Pancreas (tissue), 10 donors: ENCODE measurements around the gene PEX7. TPM values are rescaled to one million over a fixed set of nuclear protein-coding genes. Genes with fewer than 3 reads are reported as not detected.
"Not testable (repeated sequence)": the region's sequence is repeated elsewhere in the genome, so short reads cannot be mapped to it uniquely, and the experiment has no call there.

Source experiments
- ATAC-seq, 4 donors: fragments of 200-7000 bp; cut with Tn5 transposase; one replicate each; pipeline versions ENCODE4 v1.8.0 to v1.9.1; 2020; ENCODE audit warnings: mild to moderate bottlenecking in 4 of 4, moderate library complexity in 4 of 4
- DNase-seq, 6 donors: peaks; one replicate each; pipeline ENCODE4 v3.0.0-alpha.2; 2020
- FAIRE-seq: peaks from 2 replicates; lab custom pipeline; 2012; peaks lifted over from hg19 to GRCh38; lab: Jason Lieb, UNC
- H3K27ac ChIP-seq, 4 donors: fragments of 200-600 bp; sonication (generic); 1 replicate in 3 of 4; 2 replicates in 1 of 4; pipeline versions ENCODE4 v1.5.0 to v1.8.0; 2020
- H3K27me3 ChIP-seq, 4 donors: fragments of 200-600 bp; one replicate each; pipeline ENCODE4 v1.8.0; 2021
- H3K36me3 ChIP-seq, 3 donors: fragments of 200-600 bp; sonication (generic) in 1 of 3; one replicate each; pipeline versions ENCODE4 v1.5.0 to v1.8.0; 2020 to 2021
- H3K4me1 ChIP-seq, 3 donors: fragments of 200-600 bp; one replicate each; pipeline ENCODE4 v1.8.0; 2021
- H3K4me3 ChIP-seq, 4 donors: fragments of 200-600 bp; sonication (generic) in 2 of 4; one replicate each; pipeline versions ENCODE4 v1.5.0 to v1.8.0; 2020 to 2021
- H3K9me3 ChIP-seq, 4 donors: fragments of 200-600 bp; one replicate each; pipeline ENCODE4 v1.8.0; 2021
- CTCF ChIP-seq, 4 donors: fragments of 200-600 bp; sonication (generic) in 3 of 4; IDR thresholded peaks; one replicate each; pipeline versions ENCODE4 v1.5.0 to v1.8.0; 2021; ENCODE audit warnings: antibody characterized with exemption in 4 of 4
- WGBS, 2 donors: extraction: QIAGEN DNeasy Blood & Tissue Kit; methylation state at CpG; one replicate each; pipeline ENCODE4 v1.1.7; 2013; 5-methylcytosine and 5-hydroxymethylcytosine counted together
- intact Hi-C, 3 donors: fragments of 100-400 bp; cut with DNase I; formaldehyde crosslinking; loops; one replicate each; pipeline versions ENCODE4 v1.11.1 to v1.14.2; 2022
- polyA plus RNA-seq, 2 donors: library from polyadenylated mRNA; stranded (reverse); fragments of 200-250 nt; gene quantifications; one replicate each; pipeline ENCODE4 v1.2.3, GENCODE V29; 2013
- total RNA-seq, 6 donors: library from RNA; stranded (reverse); fragmentation: NEBNext Ultra II Directional in 4 of 6; extraction: Animal tissue kit (Norgen Biotek cat#: 25700) in 4 of 6; gene quantifications; one replicate each; pipeline versions ENCODE4 v1.2.1 to v1.2.4, GENCODE V29; 2021 to 2023
- donor health status: healthy with polysubstance abuse.
- donor health status: DM: no; HTN: no; CAD: no; lungs with moderate emphysema.
- donor health status: DM: no; HTN: no; CAD: no.
- donor health status: control.
- donor health status: control.
- donor health status: Bipolar disorder and iron deficiency.
- donor health status: DM: yes; HTN: yes; CAD: no.
- donor health status: DM: no; HTN: no; CAD: no.
- donor health status: DM: no; HTN: no; CAD: no.
- donor health status: DM: yes; HTN: yes; CAD: no.

Gene PEX7
- total and polyA plus RNA-seq, 8 donors = 3.9 to 9.3 (median 6.8) TPM

GRCh38 chr6:136784910-136785746, 37.3 kb upstream of the PEX7 start:
- intact Hi-C loops = no loop called here
- peaks cover 18 to 59% (median 42%) of the 10 kb centered on the region in 3 donors for H3K4me1 ChIP-seq
- DNase-seq = peak in 4 of 6 donors; percentile 40 to 62 (median 52)
- ATAC-seq = peak; percentile 45 to 67 (median 55)
- H3K9me3 ChIP-seq = no peaks in the 10 kb centered on the region
- peak overlapping the region in 1 of 4 donors; percentile 18 for H3K4me3 ChIP-seq
- H3K36me3 ChIP-seq = no peaks in the 10 kb centered on the region
- no peak for TF ChIP-seq CTCF (IDR thresholded peaks at IDR 0.05)
- H3K27me3 ChIP-seq = no peaks in the 10 kb centered on the region
- FAIRE-seq = no peak
- 33 to 38% methylated on average over 10 of the region's 10 CpGs for WGBS, 2 donors
- peak overlapping the region in 2 of 4 donors; percentile 22 to 41 for H3K27ac ChIP-seq

- Histone ChIP-seq H3K4me1 (peaks cover 18 to 53% (median 42%) of the 10 kb centered on the region in 3 donors), H3K36me3 (no peaks in the 10 kb centered on the region), H3K27ac (peak overlapping the region in 1 of 4 donors; percentile 0), H3K4me3 (no peak overlapping the region), H3K9me3 (no peaks in the 10 kb centered on the region), H3K27me3 (no peaks in the 10 kb centered on the region)
- WGBS, 2 donors = 70 to 75% methylated on average over 6 of the region's 6 CpGs
- ATAC-seq = no peak
- TF ChIP-seq CTCF (IDR thresholded peaks at IDR 0.05) = no peak
- DNase-seq = no peak
- intact Hi-C loops = no loop called here
- FAIRE-seq = no peak
These were observed 35.7 kb upstream of the PEX7 start for GRCh38 chr6:136786658-136787057.

- no peak for DNase-seq
- ATAC-seq = no peak
- peak overlapping the region in 2 of 4 donors; percentile 29 to 99 for H3K27ac ChIP-seq
- H3K36me3 ChIP-seq = no peaks in the 10 kb centered on the region
- TF ChIP-seq CTCF (IDR thresholded peaks at IDR 0.05) = no peak
- peak overlapping the region in 2 of 4 donors; percentile 86 to 91 for H3K4me3 ChIP-seq
- intact Hi-C loops = no loop called here
- no peaks in the 10 kb centered on the region for H3K9me3 ChIP-seq
- WGBS, 2 donors = 51 to 57% methylated on average over 4 of the region's 4 CpGs
- peaks cover 18 to 46% (median 39%) of the 10 kb centered on the region in 3 donors for H3K4me1 ChIP-seq
- H3K27me3 ChIP-seq = no peaks in the 10 kb centered on the region
- no peak for FAIRE-seq
These were observed 34.7 kb upstream of the PEX7 start for GRCh38 chr6:136787726-136788068.

- Histone ChIP-seq H3K9me3 (no peaks in the 10 kb centered on the region), H3K36me3 (no peaks in the 10 kb centered on the region), H3K27me3 (no peaks in the 10 kb centered on the region), H3K4me3 (peak overlapping the region in 2 of 4 donors; percentile 86 to 91), H3K27ac (peak overlapping the region in 2 of 4 donors; percentile 29 to 99), H3K4me1 (peaks cover 18 to 40% (median 37%) of the 10 kb centered on the region in 3 donors)
- ATAC-seq (no peak), FAIRE-seq (no peak), DNase-seq (no peak)
- intact Hi-C loops = no loop called here
- TF ChIP-seq CTCF (IDR thresholded peaks at IDR 0.05) = no peak
- WGBS, 2 donors = 48 to 66% methylated on average over 7 of the region's 7 CpGs
These were observed 34.1 kb upstream of the PEX7 start for GRCh38 chr6:136788069-136788902.

- WGBS, 2 donors = 32 to 40% methylated on average over 3 of the region's 3 CpGs
- DNase-seq, ATAC-seq, H3K36me3 ChIP-seq, H3K9me3 ChIP-seq, FAIRE-seq, H3K27me3 ChIP-seq, intact Hi-C loops: not testable (repeated sequence)
- Histone ChIP-seq H3K4me1 (peaks cover 13 to 38% (median 27%) of the 10 kb centered on the region in 3 donors), H3K27ac (peak overlapping the region in 2 of 4 donors; percentile 98 to 99), H3K4me3 (peak overlapping the region in 3 of 4 donors; percentile 5 to 91 (median 86))
These were observed 33.0 kb upstream of the PEX7 start for GRCh38 chr6:136789440-136789839.
